ENCODE measurements around the gene PADI2.

The PADI2 gene

GRCh38 chr1:17163371-17163770 is 44.1 kb upstream of the PADI2 start:
- DNase-seq (ENCODE audit: low spot score), result no peak
- TF ChIP-seq CTCF (IDR thresholded peaks at IDR 0.05; ENCODE audit: extremely low read depth, missing control alignments), result no peak

GRCh38 chr1:17162941-17163340 is 43.7 kb upstream of the PADI2 start:
- no peak for DNase-seq (ENCODE audit: low spot score)
- no peak for TF ChIP-seq CTCF (IDR thresholded peaks at IDR 0.05; ENCODE audit: extremely low read depth, missing control alignments)

GRCh38 chr1:17161926-17162800 is 42.9 kb upstream of the PADI2 start:
- TF ChIP-seq CTCF (IDR thresholded peaks at IDR 0.05; ENCODE audit: extremely low read depth, missing control alignments), result no peak
- no peak for DNase-seq (ENCODE audit: low spot score)

- DNase-seq (ENCODE audit: low spot score), result no peak
- TF ChIP-seq CTCF (IDR thresholded peaks at IDR 0.05; ENCODE audit: extremely low read depth, missing control alignments), result no peak
Measured at GRCh38 chr1:17161137-17161740, 42.0 kb upstream of the PADI2 start.

- TF ChIP-seq CTCF (IDR thresholded peaks at IDR 0.05; ENCODE audit: extremely low read depth, missing control alignments), result no peak
- no peak for DNase-seq (ENCODE audit: low spot score)
Measured at GRCh38 chr1:17158961-17159360, 39.7 kb upstream of the PADI2 start.

GRCh38 chr1:17156108-17156507 is 36.9 kb upstream of the PADI2 start:
- no peak for TF ChIP-seq CTCF (IDR thresholded peaks at IDR 0.05; ENCODE audit: extremely low read depth, missing control alignments)
- no peak for DNase-seq (ENCODE audit: low spot score)

GRCh38 chr1:17155257-17155920 is 36.1 kb upstream of the PADI2 start:
- TF ChIP-seq CTCF (IDR thresholded peaks at IDR 0.05; ENCODE audit: extremely low read depth, missing control alignments), result no peak
- no peak for DNase-seq (ENCODE audit: low spot score)
